RWPE2 (cell line): ENCODE measurements around the gene MRPL42.

ENCODE experiments used
- ATAC-seq: fragments of 200-7000 bp; cut with Tn5 transposase; 3 replicates; pipeline ENCODE4 v1.9.1; 2021; ENCODE audit warnings: low read depth
- DNase-seq: peaks from one replicate; pipeline ENCODE4 v3.0.0-alpha.2; 2020; ENCODE audit warnings: low spot score
- H3K27ac ChIP-seq: fragments of 450-650 bp; 2 replicates; pipeline ENCODE4 v1.5.1; 2017; ENCODE audit warnings: mild to moderate bottlenecking; ENCODE audit not compliant: poor library complexity, severe bottlenecking
- H3K27me3 ChIP-seq: fragments of 250-450 bp; sonication (Bioruptor Pico); 2 replicates; pipeline ENCODE4 v1.5.1; 2021; ENCODE audit warnings: mild to moderate bottlenecking, moderate library complexity; ENCODE audit not compliant: insufficient read depth, poor library complexity, severe bottlenecking
- H3K36me3 ChIP-seq: fragments of 250-450 bp; sonication (Bioruptor Pico); 2 replicates; pipeline ENCODE4 v1.5.1; 2020; ENCODE audit warnings: low read depth, mild to moderate bottlenecking, moderate library complexity
- H3K4me1 ChIP-seq: fragments of 250-450 bp; sonication (Bioruptor Pico); 2 replicates; pipeline ENCODE4 v1.5.1; 2021; ENCODE audit warnings: mild to moderate bottlenecking, moderate library complexity; ENCODE audit not compliant: insufficient read depth, poor library complexity, severe bottlenecking
- H3K4me3 ChIP-seq: fragments of 250-450 bp; sonication (Bioruptor Pico); 2 replicates; pipeline ENCODE4 v1.5.1; 2021; ENCODE audit warnings: mild to moderate bottlenecking, moderate library complexity; ENCODE audit not compliant: severe bottlenecking
- H3K9me3 ChIP-seq: fragments of 250-450 bp; sonication (Bioruptor Pico); 2 replicates; pipeline ENCODE4 v1.5.1; 2021; ENCODE audit warnings: mild to moderate bottlenecking, moderate library complexity; ENCODE audit not compliant: severe bottlenecking
- TF ChIP-seq, protein P1 (sequence below): fragments of 450-650 bp; IDR thresholded peaks from one replicate; pipeline ENCODE4 v1.5.1; 2017; ENCODE audit warnings: mild to moderate bottlenecking, moderate library complexity; ENCODE audit not compliant: poor library complexity, severe bottlenecking

Gene MRPL42

DNA sequence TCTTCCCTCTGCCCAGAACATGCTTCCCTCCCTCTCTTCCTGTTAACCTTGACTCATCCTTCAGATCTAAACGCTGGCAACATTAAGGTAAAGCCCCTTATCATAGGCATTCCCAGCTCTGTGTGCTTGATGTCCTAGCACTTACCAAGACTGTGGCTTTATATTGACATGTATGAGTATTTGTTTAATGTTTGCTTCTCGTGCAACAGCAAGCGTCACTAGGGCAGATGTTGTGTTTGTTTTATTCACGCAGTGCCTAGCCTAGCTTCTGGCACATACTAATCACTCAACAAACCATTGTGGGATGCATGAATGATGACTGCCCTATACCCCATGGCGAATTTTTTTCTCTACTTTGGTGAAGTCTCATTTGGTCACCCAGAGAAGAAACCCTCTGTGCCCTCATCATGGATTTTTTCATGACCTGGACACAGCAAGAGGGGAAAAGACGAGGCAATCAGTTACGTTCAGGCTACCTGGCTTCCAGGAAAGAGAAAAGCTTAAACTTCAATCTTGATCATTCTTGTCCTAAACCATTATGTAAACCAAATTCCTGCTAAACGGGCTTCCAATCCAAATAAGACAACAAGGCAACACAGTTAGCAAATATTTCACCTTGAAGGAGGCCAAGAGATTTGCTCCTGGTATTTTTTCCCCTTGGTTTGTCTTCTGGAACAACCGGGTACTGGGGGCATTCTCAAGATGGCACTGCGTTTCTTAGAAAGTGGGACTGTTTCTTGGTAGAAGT lies 57.2 kb downstream of the MRPL42 start:
- TF ChIP-seq, protein P1, sequence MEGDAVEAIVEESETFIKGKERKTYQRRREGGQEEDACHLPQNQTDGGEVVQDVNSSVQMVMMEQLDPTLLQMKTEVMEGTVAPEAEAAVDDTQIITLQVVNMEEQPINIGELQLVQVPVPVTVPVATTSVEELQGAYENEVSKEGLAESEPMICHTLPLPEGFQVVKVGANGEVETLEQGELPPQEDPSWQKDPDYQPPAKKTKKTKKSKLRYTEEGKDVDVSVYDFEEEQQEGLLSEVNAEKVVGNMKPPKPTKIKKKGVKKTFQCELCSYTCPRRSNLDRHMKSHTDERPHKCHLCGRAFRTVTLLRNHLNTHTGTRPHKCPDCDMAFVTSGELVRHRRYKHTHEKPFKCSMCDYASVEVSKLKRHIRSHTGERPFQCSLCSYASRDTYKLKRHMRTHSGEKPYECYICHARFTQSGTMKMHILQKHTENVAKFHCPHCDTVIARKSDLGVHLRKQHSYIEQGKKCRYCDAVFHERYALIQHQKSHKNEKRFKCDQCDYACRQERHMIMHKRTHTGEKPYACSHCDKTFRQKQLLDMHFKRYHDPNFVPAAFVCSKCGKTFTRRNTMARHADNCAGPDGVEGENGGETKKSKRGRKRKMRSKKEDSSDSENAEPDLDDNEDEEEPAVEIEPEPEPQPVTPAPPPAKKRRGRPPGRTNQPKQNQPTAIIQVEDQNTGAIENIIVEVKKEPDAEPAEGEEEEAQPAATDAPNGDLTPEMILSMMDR, result no peak
- ATAC-seq (no peak), DNase-seq (no peak)
- Histone ChIP-seq H3K9me3 (no peaks in the 10 kb centered on the region), H3K4me3 (no peak overlapping the region), H3K4me1 (peaks cover 8% of the 10 kb centered on the region), H3K27me3 (no peaks in the 10 kb centered on the region), H3K36me3 (no peaks in the 10 kb centered on the region), H3K27ac (no peak overlapping the region)

DNA sequence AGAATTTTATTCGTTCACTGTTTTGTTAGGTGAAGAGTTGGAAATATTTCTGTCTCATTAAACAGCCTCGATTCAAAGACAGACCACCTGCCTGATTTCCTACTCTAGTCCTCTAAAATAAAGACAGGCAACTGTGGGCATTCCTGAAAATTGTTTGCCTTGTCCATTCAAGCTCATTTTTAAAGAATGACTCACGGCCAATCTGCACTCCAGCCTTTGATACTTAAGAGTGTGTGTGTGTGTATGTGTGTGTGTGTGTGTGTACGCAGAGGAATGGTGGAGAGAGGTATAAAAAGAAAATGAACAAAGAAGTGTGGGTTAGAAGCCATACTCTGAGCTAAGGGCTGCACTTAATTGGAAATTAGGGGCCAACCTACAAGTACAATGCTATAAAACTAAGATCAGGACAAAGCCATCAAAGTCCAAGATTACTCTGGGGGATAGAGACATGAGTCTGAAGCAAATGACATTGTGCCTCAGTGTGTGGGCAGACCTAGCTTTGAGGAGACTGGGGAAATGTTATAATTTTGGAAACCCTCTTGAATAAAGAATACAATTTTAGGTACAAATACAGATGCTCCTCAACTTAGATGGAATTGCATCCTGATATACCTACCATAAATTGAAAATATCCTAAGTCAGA lies 59.6 kb downstream of the MRPL42 start:
- TF ChIP-seq, protein P1, result no peak

DNA sequence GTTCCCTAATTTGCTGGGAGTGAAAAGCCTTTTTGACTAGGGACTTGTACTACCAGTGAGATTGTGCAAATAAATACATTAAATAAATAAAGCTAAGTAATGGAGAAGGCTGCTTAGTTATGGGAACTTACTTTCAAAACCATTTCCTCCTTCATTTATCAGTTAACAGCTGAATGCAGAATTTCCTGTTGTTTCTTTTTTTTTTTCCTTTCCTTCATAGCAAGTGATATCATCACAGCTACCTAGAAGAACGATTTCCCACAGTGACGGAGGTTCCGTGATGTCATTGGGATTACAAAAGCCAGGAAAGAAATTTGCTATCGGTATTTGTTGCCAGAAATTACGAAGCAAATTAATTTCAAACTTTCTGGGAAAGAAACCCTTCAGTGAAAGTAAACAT lies 63.0 kb downstream of the MRPL42 start:
- DNase-seq (no peak), ATAC-seq (no peak)
- TF ChIP-seq, protein P1, result no peak
- H3K4me3 ChIP-seq, result no peak overlapping the region
- no peak overlapping the region for H3K27ac ChIP-seq
- peaks cover 8% of the 10 kb centered on the region for H3K4me1 ChIP-seq
- no peaks in the 10 kb centered on the region for H3K27me3 ChIP-seq
- H3K9me3 ChIP-seq, result no peaks in the 10 kb centered on the region
- H3K36me3 ChIP-seq, result no peaks in the 10 kb centered on the region

More for the DNA sequence above, 59.6 kb downstream of the MRPL42 start:
- peak; percentile 94 for ATAC-seq
- H3K4me3 ChIP-seq, result no peak overlapping the region
- peaks cover 8% of the 10 kb centered on the region for H3K4me1 ChIP-seq
- DNase-seq, result no peak
- no peak overlapping the region for H3K27ac ChIP-seq
- H3K27me3 ChIP-seq, result no peaks in the 10 kb centered on the region
- no peaks in the 10 kb centered on the region for H3K9me3 ChIP-seq
- no peaks in the 10 kb centered on the region for H3K36me3 ChIP-seq

DNA sequence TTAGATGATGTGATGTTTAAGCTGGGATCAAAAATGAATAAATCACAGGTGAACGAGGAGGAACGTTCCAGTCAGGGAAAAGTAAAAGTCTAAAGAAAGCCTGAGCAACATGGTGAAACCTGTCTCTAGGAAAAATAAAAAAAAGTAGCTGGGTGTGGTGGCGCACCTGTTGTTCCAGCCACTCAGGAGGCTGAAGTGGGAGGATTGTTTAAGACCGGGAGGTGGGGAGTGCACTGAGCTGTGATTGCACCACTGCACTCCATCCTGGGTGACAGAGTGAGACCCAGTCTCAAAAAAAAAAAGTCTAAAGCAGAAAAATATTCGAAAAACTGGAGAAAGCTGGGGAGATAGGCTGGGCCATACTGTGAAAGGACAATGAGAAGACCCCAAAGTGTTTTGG lies 66.0 kb downstream of the MRPL42 start:
- DNase-seq (no peak), ATAC-seq (no peak)
- no peak overlapping the region for H3K4me3 ChIP-seq
- TF ChIP-seq, protein P1, result no peak
- H3K27me3 ChIP-seq, result no peaks in the 10 kb centered on the region
- no peaks in the 10 kb centered on the region for H3K4me1 ChIP-seq
- H3K9me3 ChIP-seq, result no peaks in the 10 kb centered on the region
- no peak overlapping the region for H3K27ac ChIP-seq
- no peaks in the 10 kb centered on the region for H3K36me3 ChIP-seq
